Mesenchymal stem cell (in vitro differentiated cells and primary cell): Measurements from ENCODE around the gene CADPS.

Experiments
- DNase-seq: peaks from one replicate; pipeline ENCODE4 v3.0.0-alpha.2; 2013
- H2AFZ ChIP-seq: one replicate; pipeline ENCODE4 v1.6.1; 2013; ENCODE audit warnings: low read depth, mild to moderate bottlenecking, control low read depth, inconsistent platforms, low read length, moderate library complexity
- H2AK5ac ChIP-seq: 2 replicates; pipeline ENCODE4 v1.6.1; 2013; ENCODE audit warnings: low read length, moderate library complexity, mild to moderate bottlenecking, inconsistent platforms; ENCODE audit not compliant: severe bottlenecking
- H2BK120ac ChIP-seq: one replicate; pipeline ENCODE4 v1.6.1; 2013; ENCODE audit warnings: low read depth, mild to moderate bottlenecking, inconsistent platforms, low read length, moderate library complexity
- H2BK12ac ChIP-seq, 2 experiments: one replicate each; pipeline ENCODE4 v1.6.1; 2013; ENCODE audit warnings: inconsistent platforms in 2 of 2, low read length in 2 of 2, mild to moderate bottlenecking in 2 of 2, moderate library complexity in 2 of 2, control low read depth in 1 of 2
- H2BK15ac ChIP-seq: one replicate; pipeline ENCODE4 v1.6.1; 2013; ENCODE audit warnings: mild to moderate bottlenecking, low read depth, inconsistent platforms; ENCODE audit not compliant: poor library complexity, severe bottlenecking
- H2BK5ac ChIP-seq: 2 replicates; pipeline ENCODE4 v1.6.1; 2013; ENCODE audit warnings: low read depth, mild to moderate bottlenecking, low read length, control low read depth, inconsistent platforms; ENCODE audit not compliant: poor library complexity, severe bottlenecking
- H3K14ac ChIP-seq, 2 experiments: one replicate each; pipeline ENCODE4 v1.6.1; 2013; ENCODE audit warnings: inconsistent platforms in 2 of 2, low read length in 2 of 2, control low read depth in 1 of 2, mild to moderate bottlenecking in 1 of 2, moderate library complexity in 1 of 2
- H3K18ac ChIP-seq, 2 experiments: one replicate each; pipeline ENCODE4 v1.6.1; 2013; ENCODE audit warnings: inconsistent platforms in 2 of 2, low read length in 2 of 2, control low read depth in 1 of 2, low read depth in 1 of 2, mild to moderate bottlenecking in 1 of 2
- H3K23ac ChIP-seq, 2 experiments: one replicate each; pipeline ENCODE4 v1.6.1; 2013; ENCODE audit warnings: inconsistent platforms in 2 of 2, low read length in 2 of 2, mild to moderate bottlenecking in 2 of 2, moderate library complexity in 2 of 2, control low read depth in 1 of 2
- H3K27ac ChIP-seq: 2 replicates; pipeline ENCODE4 v1.5.1; 2013; ENCODE audit warnings: mild to moderate bottlenecking, moderate library complexity, low read length, control low read depth, inconsistent platforms; ENCODE audit not compliant: poor library complexity, severe bottlenecking
- H3K27me3 ChIP-seq, 2 experiments: 2 replicates each; pipeline versions ENCODE4 v1.6.1 to v1.7.0; 2013; ENCODE audit warnings: low read length in 2 of 2, mild to moderate bottlenecking in 2 of 2, moderate library complexity in 2 of 2, control low read depth in 1 of 2, inconsistent platforms in 1 of 2; ENCODE audit not compliant: control insufficient read depth in 1 of 2, insufficient read depth in 1 of 2
- H3K36me3 ChIP-seq, 2 experiments: 2 replicates each; pipeline versions ENCODE4 v1.6.1 to v1.7.0; 2013; ENCODE audit warnings: low read length in 2 of 2, control low read depth in 1 of 2, inconsistent platforms in 1 of 2, low read depth in 1 of 2, mild to moderate bottlenecking in 1 of 2; ENCODE audit not compliant: insufficient read depth in 2 of 2, control insufficient read depth in 1 of 2
- H3K4ac ChIP-seq, 2 experiments: one replicate each; pipeline ENCODE4 v1.6.1; 2013; ENCODE audit warnings: inconsistent platforms in 2 of 2, low read length in 2 of 2, mild to moderate bottlenecking in 2 of 2, moderate library complexity in 2 of 2, control low read depth in 1 of 2, low read depth in 1 of 2
- H3K4me1 ChIP-seq: 2 replicates; pipeline ENCODE4 v1.6.1; 2013; ENCODE audit warnings: low read depth, low read length, control low read depth; ENCODE audit not compliant: control insufficient read depth, insufficient read depth
- H3K4me2 ChIP-seq: 2 replicates; pipeline ENCODE4 v1.6.1; 2013; ENCODE audit warnings: low read length, mild to moderate bottlenecking, inconsistent platforms; ENCODE audit not compliant: poor library complexity, severe bottlenecking
- H3K4me3 ChIP-seq, 2 experiments: 2 replicates each; pipeline versions ENCODE4 v1.5.1 to v1.7.0; 2013; ENCODE audit warnings: low read length in 2 of 2, mild to moderate bottlenecking in 2 of 2, control low read depth in 1 of 2, low read depth in 1 of 2; ENCODE audit not compliant: insufficient read depth in 1 of 2
- H3K79me1 ChIP-seq: replicated peaks from 2 replicates; pipeline ENCODE4 v1.6.1; 2013; ENCODE audit warnings: mild to moderate bottlenecking, control low read depth, low read length, inconsistent platforms; ENCODE audit not compliant: poor library complexity, severe bottlenecking
- H3K9ac ChIP-seq: 2 replicates; pipeline ENCODE4 v1.7.0; 2013; ENCODE audit warnings: mild to moderate bottlenecking, low read length, moderate library complexity
- H3K9me3 ChIP-seq: 2 replicates; pipeline ENCODE4 v1.7.0; 2013; ENCODE audit warnings: mild to moderate bottlenecking, low read length; ENCODE audit not compliant: control insufficient read depth
- H4K8ac ChIP-seq: one replicate; pipeline ENCODE4 v1.6.1; 2013; ENCODE audit warnings: inconsistent platforms, mild to moderate bottlenecking, low read length, moderate library complexity
- H4K91ac ChIP-seq: one replicate; pipeline ENCODE4 v1.6.1; 2013; ENCODE audit warnings: mild to moderate bottlenecking, low read length, inconsistent platforms
- WGBS: methylation state at CpG from one replicate; pipeline ENCODE4 v1.1.7; 2013; ENCODE audit warnings: mixed read lengths; 5-methylcytosine and 5-hydroxymethylcytosine counted together

The CADPS gene

DNA sequence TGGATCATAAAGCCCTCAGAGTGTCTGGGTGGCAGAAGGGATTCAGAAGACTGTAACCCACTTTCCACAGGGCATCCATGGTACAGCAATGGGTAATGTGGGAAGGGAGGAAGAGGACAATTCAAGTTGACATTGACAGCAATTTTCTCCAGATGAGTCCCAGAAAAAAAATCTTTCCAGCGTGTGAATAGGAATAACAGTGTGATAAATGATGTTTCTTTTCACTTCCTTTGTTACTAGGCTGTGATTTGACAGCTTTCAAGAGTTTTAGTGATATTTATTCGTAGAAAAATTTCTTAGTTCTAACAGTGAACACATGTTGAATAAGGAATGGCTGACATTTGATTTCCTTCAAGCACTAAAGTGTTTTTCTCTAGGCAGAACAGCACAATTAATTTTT is 186.4 kb downstream of the CADPS start:
- no peaks in the 10 kb centered on the region for H3K36me3 ChIP-seq
- H2AK5ac ChIP-seq: no peak overlapping the region
- H3K14ac ChIP-seq: no peak overlapping the region
- no peak overlapping the region for H2BK120ac ChIP-seq
- no peak overlapping the region for H3K4me3 ChIP-seq
- no peak overlapping the region for H2BK12ac ChIP-seq
- no peak for DNase-seq
- no peak overlapping the region for H3K4me2 ChIP-seq
- no peak overlapping the region for H3K23ac ChIP-seq
- H2BK15ac ChIP-seq: no peak overlapping the region
- WGBS: 71% methylated on average over 2 of the region's 2 CpGs
- no peak overlapping the region for H4K8ac ChIP-seq
- H3K27ac ChIP-seq: no peak overlapping the region
- H3K9me3 ChIP-seq: no peaks in the 10 kb centered on the region
- no peak overlapping the region for H2BK5ac ChIP-seq
- no peaks in the 10 kb centered on the region for H3K4me1 ChIP-seq
- no peak overlapping the region for H3K4ac ChIP-seq
- no peak overlapping the region for H3K18ac ChIP-seq
- H3K9ac ChIP-seq: no peak overlapping the region
- H3K27me3 ChIP-seq: no peaks in the 10 kb centered on the region
- no peaks in the 10 kb centered on the region for H3K79me1 ChIP-seq
- no peak overlapping the region for H2AFZ ChIP-seq
- no peak overlapping the region for H4K91ac ChIP-seq

- Histone ChIP-seq H4K8ac (no peak overlapping the region), H2BK5ac (no peak overlapping the region), H3K36me3 (no peaks in the 10 kb centered on the region), H3K79me1 (no peaks in the 10 kb centered on the region), H3K9me3 (no peaks in the 10 kb centered on the region), H3K27me3 (peaks cover 0 to 2% of the 10 kb centered on the region in 2 experiments), H4K91ac (no peak overlapping the region), H3K4me3 (no peak overlapping the region), H3K4ac (no peak overlapping the region), H2BK12ac (no peak overlapping the region), H3K27ac (no peak overlapping the region), H3K9ac (no peak overlapping the region), H2BK15ac (no peak overlapping the region), H3K4me1 (no peaks in the 10 kb centered on the region), H3K23ac (no peak overlapping the region), H2AK5ac (no peak overlapping the region), H3K4me2 (no peak overlapping the region), H3K14ac (no peak overlapping the region), H3K18ac (no peak overlapping the region), H2BK120ac (no peak overlapping the region), H2AFZ (no peak overlapping the region)
- 75% methylated on average over 2 of the region's 2 CpGs for WGBS
- DNase-seq: no peak
These were observed 187.2 kb downstream of the CADPS start for GRCh38 chr3:62688050-62688449.

GRCh38 chr3:62686503-62687294 is 188.5 kb downstream of the CADPS start:
- 23% methylated on average over 2 of the region's 4 CpGs for WGBS
- no peak overlapping the region for H3K9ac ChIP-seq
- H2BK120ac ChIP-seq: no peak overlapping the region
- no peak overlapping the region for H3K23ac ChIP-seq
- H3K27me3 ChIP-seq: peaks cover 0 to 11% of the 10 kb centered on the region in 2 experiments
- no peaks in the 10 kb centered on the region for H3K9me3 ChIP-seq
- no peak overlapping the region for H3K14ac ChIP-seq
- H3K18ac ChIP-seq: no peak overlapping the region
- no peak overlapping the region for H3K4ac ChIP-seq
- no peak overlapping the region for H3K27ac ChIP-seq
- no peak overlapping the region for H2AFZ ChIP-seq
- no peak overlapping the region for H2AK5ac ChIP-seq
- no peak overlapping the region for H4K8ac ChIP-seq
- no peak overlapping the region for H2BK12ac ChIP-seq
- no peak overlapping the region for H2BK5ac ChIP-seq
- H3K36me3 ChIP-seq: no peaks in the 10 kb centered on the region
- no peak overlapping the region for H3K4me2 ChIP-seq
- no peaks in the 10 kb centered on the region for H3K79me1 ChIP-seq
- H4K91ac ChIP-seq: no peak overlapping the region
- no peak overlapping the region for H3K4me3 ChIP-seq
- H3K4me1 ChIP-seq: no peaks in the 10 kb centered on the region
- no peak for DNase-seq
- no peak overlapping the region for H2BK15ac ChIP-seq

DNA sequence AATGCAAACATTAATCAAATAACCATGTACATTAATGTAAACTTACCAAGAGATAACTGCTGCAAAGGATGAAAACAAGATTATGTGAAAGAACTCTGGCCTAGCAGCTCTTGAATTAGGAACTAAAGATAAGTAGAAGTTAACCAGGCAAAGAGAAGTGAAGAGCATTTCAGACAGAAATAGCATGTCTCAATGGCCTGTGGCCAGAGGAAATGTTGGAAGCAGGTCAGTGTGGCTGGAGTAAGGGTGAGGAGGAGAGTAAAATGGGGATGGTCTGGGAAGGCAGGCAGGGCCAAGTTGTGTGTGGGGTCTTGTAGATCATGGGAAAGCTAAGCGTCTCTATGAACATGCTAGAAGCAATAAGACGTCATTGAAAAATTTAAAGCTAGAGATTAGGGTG is 192.4 kb downstream of the CADPS start:
- H4K8ac ChIP-seq: no peak overlapping the region
- H3K27ac ChIP-seq: no peak overlapping the region
- no peak overlapping the region for H3K9ac ChIP-seq
- H2AFZ ChIP-seq: no peak overlapping the region
- no peak overlapping the region for H2BK15ac ChIP-seq
- no peak overlapping the region for H3K14ac ChIP-seq
- no peak overlapping the region for H3K4me2 ChIP-seq
- H3K18ac ChIP-seq: no peak overlapping the region
- H3K79me1 ChIP-seq: no peaks in the 10 kb centered on the region
- H2AK5ac ChIP-seq: no peak overlapping the region
- H3K4me3 ChIP-seq: no peak overlapping the region
- no peak overlapping the region for H2BK12ac ChIP-seq
- 91% methylated on average over 2 of the region's 2 CpGs for WGBS
- no peak overlapping the region for H2BK120ac ChIP-seq
- H3K27me3 ChIP-seq: peaks cover 10 to 11% of the 10 kb centered on the region in 2 experiments
- no peaks in the 10 kb centered on the region for H3K9me3 ChIP-seq
- no peak for DNase-seq
- H3K23ac ChIP-seq: no peak overlapping the region
- H2BK5ac ChIP-seq: no peak overlapping the region
- no peak overlapping the region for H4K91ac ChIP-seq
- no peak overlapping the region for H3K4ac ChIP-seq
- H3K4me1 ChIP-seq: no peaks in the 10 kb centered on the region
- H3K36me3 ChIP-seq: no peaks in the 10 kb centered on the region
